HEK293T (cell line): ENCODE results near the gene EML5.

Source experiments
- ARNT ChIP-seq: fragments of 450-650 bp; IDR thresholded peaks from 2 replicates; pipeline ENCODE4 v1.6.1; 2017; ENCODE audit warnings: mild to moderate bottlenecking
- BHLHE40 ChIP-seq: fragments of 450-650 bp; IDR thresholded peaks from 2 replicates; pipeline ENCODE4 v1.6.1; 2016; ENCODE audit warnings: mild to moderate bottlenecking, moderate library complexity, borderline replicate concordance
- ELF4 ChIP-seq: fragments of 450-650 bp; IDR thresholded peaks from 2 replicates; pipeline ENCODE4 v1.6.1; 2017; ENCODE audit warnings: antibody characterized with exemption
- FOXA1 ChIP-seq: fragments of 450-650 bp; IDR thresholded peaks from 2 replicates; pipeline ENCODE4 v1.6.1; 2016; ENCODE audit warnings: mild to moderate bottlenecking
- FOXK2 ChIP-seq: fragments of 450-650 bp; IDR thresholded peaks from 2 replicates; pipeline ENCODE4 v1.6.1; 2016; ENCODE audit warnings: mild to moderate bottlenecking
- FOXM1 ChIP-seq: fragments of 450-650 bp; IDR thresholded peaks from 2 replicates; pipeline ENCODE4 v1.6.1; 2017; ENCODE audit warnings: mild to moderate bottlenecking, borderline replicate concordance
- HDGF ChIP-seq: fragments of 450-650 bp; IDR thresholded peaks from 2 replicates; pipeline ENCODE4 v1.6.1; 2017; ENCODE audit warnings: antibody characterized with exemption, borderline replicate concordance
- L3MBTL2 ChIP-seq: fragments of 450-650 bp; conservative IDR thresholded peaks from 2 replicates; pipeline ENCODE4 v1.6.1; 2016; ENCODE audit warnings: mild to moderate bottlenecking
- LEF1 ChIP-seq: fragments of 450-650 bp; IDR thresholded peaks from 2 replicates; pipeline ENCODE4 v1.6.1; 2017; ENCODE audit warnings: mild to moderate bottlenecking, borderline replicate concordance
- NFRKB ChIP-seq: fragments of 450-650 bp; IDR thresholded peaks from 2 replicates; pipeline ENCODE4 v1.6.1; 2016; ENCODE audit warnings: mild to moderate bottlenecking, moderate library complexity
- PKNOX1 ChIP-seq: fragments of 450-650 bp; IDR thresholded peaks from 2 replicates; pipeline ENCODE4 v1.6.1; 2016
- SP1 ChIP-seq: fragments of 450-650 bp; IDR thresholded peaks from 2 replicates; pipeline ENCODE4 v1.6.1; 2017
- SUZ12 ChIP-seq: fragments of 450-650 bp; IDR thresholded peaks from 2 replicates; pipeline ENCODE4 v1.6.1; 2016; ENCODE audit warnings: mild to moderate bottlenecking
- ZNF384 ChIP-seq: fragments of 450-650 bp; IDR thresholded peaks from 2 replicates; pipeline ENCODE4 v1.6.1; 2016

GRCh38 chr14:88611878-88612277 lies 180.9 kb downstream of the EML5 start:
- TF ChIP-seq BHLHE40, result no peak
- no peak for TF ChIP-seq SP1
- no peak for TF ChIP-seq SUZ12
- TF ChIP-seq NFRKB, result no peak
- TF ChIP-seq HDGF, result no peak
- no peak for TF ChIP-seq L3MBTL2
- no peak for TF ChIP-seq ELF4
- no peak for TF ChIP-seq FOXK2
- no peak for TF ChIP-seq FOXM1
- TF ChIP-seq FOXA1, result no peak
- TF ChIP-seq PKNOX1, result no peak
- TF ChIP-seq ZNF384, result no peak
- TF ChIP-seq LEF1, result no peak
- no peak for TF ChIP-seq ARNT
